HepG2 (cell line): ENCODE measurements around the gene VGF. TPM values are rescaled to one million over a fixed set of nuclear protein-coding genes. Genes with fewer than 3 reads are reported as not detected.

ENCODE experiments used
- AGO2 ChIP-seq: fragments of 200-400 bp; formaldehyde crosslinking; optimal IDR thresholded peaks from 2 replicates; pipeline ENCODE3; 2017; ENCODE audit warnings: mild to moderate bottlenecking, low read depth, low read length, moderate library complexity
- CTCF ChIP-seq: sonication (generic); formaldehyde crosslinking; IDR thresholded peaks from 2 replicates; pipeline ENCODE4 v1.5.0; 2020; ENCODE audit warnings: mild to moderate bottlenecking, missing genetic modification reagents, moderate library complexity
- DNMT1 ChIP-seq: sonication (generic); formaldehyde crosslinking; IDR thresholded peaks from 2 replicates; pipeline ENCODE4 v1.5.1; 2020; ENCODE audit warnings: mild to moderate bottlenecking, missing genetic modification reagents
- E2F1 ChIP-seq: sonication (generic); formaldehyde crosslinking; IDR thresholded peaks from 2 replicates; pipeline ENCODE4 v1.5.0; 2020; ENCODE audit warnings: missing genetic modification reagents
- GMEB1 ChIP-seq: sonication (generic); formaldehyde crosslinking; IDR thresholded peaks from 2 replicates; pipeline ENCODE4 v1.5.1; 2020; ENCODE audit warnings: missing genetic modification reagents, mild to moderate bottlenecking, borderline replicate concordance
- GTF3A ChIP-seq: sonication (generic); formaldehyde crosslinking; conservative IDR thresholded peaks from 2 replicates; pipeline ENCODE4 v1.4.0; 2020; ENCODE audit warnings: mild to moderate bottlenecking, missing genetic modification reagents
- HIC2 ChIP-seq: sonication (generic); formaldehyde crosslinking; IDR thresholded peaks from 2 replicates; pipeline ENCODE4 v1.9.0; 2022; ENCODE audit warnings: low read depth, missing genetic modification reagents
- HIVEP1 ChIP-seq: sonication (generic); formaldehyde crosslinking; IDR thresholded peaks from 2 replicates; pipeline ENCODE4 v1.4.0; 2020; ENCODE audit warnings: mild to moderate bottlenecking, missing genetic modification reagents
- IKZF4 ChIP-seq: sonication (generic); formaldehyde crosslinking; IDR thresholded peaks from 2 replicates; pipeline ENCODE4 v1.5.1; 2020; ENCODE audit warnings: borderline replicate concordance, mild to moderate bottlenecking, low read depth, missing genetic modification reagents; ENCODE audit errors: not compliant biosample characterization
- KDM4B ChIP-seq: sonication (generic); formaldehyde crosslinking; IDR thresholded peaks from 2 replicates; pipeline ENCODE4 v1.4.0; 2020; ENCODE audit warnings: missing genetic modification reagents
- KLF12 ChIP-seq: sonication (generic); formaldehyde crosslinking; IDR thresholded peaks from 2 replicates; pipeline ENCODE4 v1.4.0; 2020; ENCODE audit warnings: missing genetic modification reagents, borderline replicate concordance
- MYNN ChIP-seq: sonication (generic); formaldehyde crosslinking; IDR thresholded peaks from 2 replicates; pipeline ENCODE4 v1.4.0; 2020; ENCODE audit warnings: mild to moderate bottlenecking, low read depth, missing genetic modification reagents
- NFKB2 ChIP-seq: sonication (generic); formaldehyde crosslinking; IDR thresholded peaks from 2 replicates; pipeline ENCODE4 v1.4.0; 2020; ENCODE audit warnings: missing genetic modification reagents, borderline replicate concordance
- PHF8 ChIP-seq: sonication (generic); formaldehyde crosslinking; IDR thresholded peaks from 2 replicates; pipeline ENCODE4 v1.5.0; 2020; ENCODE audit warnings: missing genetic modification reagents
- PLSCR1 ChIP-seq: sonication (generic); formaldehyde crosslinking; IDR thresholded peaks from 2 replicates; pipeline ENCODE4 v1.5.0; 2020; ENCODE audit warnings: missing genetic modification reagents, mild to moderate bottlenecking, borderline replicate concordance
- REXO4 ChIP-seq: sonication (generic); formaldehyde crosslinking; IDR thresholded peaks from 2 replicates; pipeline ENCODE4 v1.8.0; 2022; ENCODE audit warnings: missing genetic modification reagents, mild to moderate bottlenecking, borderline replicate concordance
- RXRA ChIP-seq: sonication (generic); formaldehyde crosslinking; IDR thresholded peaks from 2 replicates; pipeline ENCODE4 v1.5.1; 2020; ENCODE audit warnings: missing genetic modification reagents
- TCF12 ChIP-seq, 2 experiments: fragments of 450-650 bp in 1 of 2; sonication (generic) in 1 of 2; formaldehyde crosslinking in 1 of 2; IDR thresholded peaks; 2 replicates each; pipeline versions ENCODE4 v1.6.1 to v1.8.0; 2017 to 2022; ENCODE audit warnings: antibody characterized with exemption in 1 of 2, mild to moderate bottlenecking in 1 of 2, missing genetic modification reagents in 1 of 2, moderate library complexity in 1 of 2
- ZBTB7A ChIP-seq: sonication (generic); formaldehyde crosslinking; IDR thresholded peaks from 2 replicates; pipeline ENCODE4 v1.8.0; 2022; ENCODE audit warnings: mild to moderate bottlenecking, missing genetic modification reagents
- ZIK1 ChIP-seq: sonication (generic); formaldehyde crosslinking; IDR thresholded peaks from 2 replicates; pipeline ENCODE4 v1.5.0; 2020; ENCODE audit warnings: mild to moderate bottlenecking, low read depth, missing genetic modification reagents, borderline replicate concordance
- ZNF343 ChIP-seq: sonication (generic); formaldehyde crosslinking; IDR thresholded peaks from 2 replicates; pipeline ENCODE4 v1.4.0; 2020; ENCODE audit warnings: mild to moderate bottlenecking, missing genetic modification reagents
- ZNF468 ChIP-seq: sonication (generic); formaldehyde crosslinking; IDR thresholded peaks from 2 replicates; pipeline ENCODE4 v1.8.0; 2022; ENCODE audit warnings: mild to moderate bottlenecking, moderate library complexity, missing genetic modification reagents
- ZNF616 ChIP-seq: sonication (generic); formaldehyde crosslinking; IDR thresholded peaks from 2 replicates; pipeline ENCODE4 v1.5.0; 2020; ENCODE audit warnings: low read depth, mild to moderate bottlenecking, missing genetic modification reagents
- polyA plus RNA-seq, 8 experiments: library from polyadenylated mRNA; depleted of rRNA in 3 of 8; stranded (reverse) in 7 of 8; unstranded in 1 of 8; fragments of >200 nt; fragmentation: Illumina TruSeq in 4 of 8; extraction: Trizol in 4 of 8; gene quantifications; 2 replicates each; pipeline versions ENCODE4 v1.2.1 to v1.2.3, GENCODE V29; 2011 to 2016; ENCODE audit warnings: low read depth in 4 of 8, missing spikeins in 1 of 8, mixed read lengths in 1 of 8; ENCODE audit not compliant: insufficient read depth in 1 of 8
- total RNA-seq, 5 experiments: library from RNA; depleted of rRNA; stranded (reverse); fragments of >200 nt; fragmentation: Illumina TruSeq; extraction: Trizol; gene quantifications; 2 replicates each; pipeline ENCODE4 v1.2.3, GENCODE V29; 2016; ENCODE audit warnings: low read depth in 1 of 5

Gene VGF
- total and polyA plus RNA-seq, 2 of the 13 experiments (the other 11 are each of a cell fraction or from before 2014, with no cell fraction given), result 0.12 to 0.46 TPM

GRCh38 chr7:101124376-101125056 is 40.9 kb downstream of the VGF start (continued):
- TF ChIP-seq REXO4 (CRISPR knock-in tag), result no peak
- no peak for TF ChIP-seq RXRA
- TF ChIP-seq ZBTB7A (CRISPR knock-in tag), result no peak
- no peak for TF ChIP-seq ZNF343 (CRISPR knock-in tag)
- no peak for TF ChIP-seq HIVEP1 (CRISPR knock-in tag)
- no peak for TF ChIP-seq PLSCR1 (CRISPR knock-in tag)
- TF ChIP-seq KLF12 (CRISPR knock-in tag), result no peak
- TF ChIP-seq TCF12 (IDR thresholded peaks at IDR 0.05), result no peak
- no peak for TF ChIP-seq TCF12 (CRISPR knock-in tag; IDR thresholded peaks at IDR 0.05)
- no peak for TF ChIP-seq AGO2
- no peak for TF ChIP-seq NFKB2
- no peak for TF ChIP-seq E2F1 (CRISPR knock-in tag)
- no peak for TF ChIP-seq PHF8 (CRISPR knock-in tag)
- no peak for TF ChIP-seq MYNN
- TF ChIP-seq CTCF (CRISPR knock-in tag), result no peak
- peak; percentile 58; the same call in 1 of the 2 replicates for TF ChIP-seq HIC2
- TF ChIP-seq ZIK1 (CRISPR knock-in tag), result no peak
- TF ChIP-seq ZNF468 (CRISPR knock-in tag), result no peak
- no peak for TF ChIP-seq IKZF4 (CRISPR knock-in tag)
- TF ChIP-seq ZNF616 (CRISPR knock-in tag), result no peak
- TF ChIP-seq DNMT1, result no peak
- TF ChIP-seq GMEB1 (CRISPR knock-in tag), result no peak
- no peak for TF ChIP-seq GTF3A
- no peak; the same call in 1 of the 2 replicates for TF ChIP-seq KDM4B (CRISPR knock-in tag)
